ENCODE data around the gene DPEP3.
"Not testable (repeated sequence)": the region's sequence is repeated elsewhere in the genome, so short reads cannot be mapped to it uniquely, and the experiment has no call there.

The DPEP3 gene

DNA sequence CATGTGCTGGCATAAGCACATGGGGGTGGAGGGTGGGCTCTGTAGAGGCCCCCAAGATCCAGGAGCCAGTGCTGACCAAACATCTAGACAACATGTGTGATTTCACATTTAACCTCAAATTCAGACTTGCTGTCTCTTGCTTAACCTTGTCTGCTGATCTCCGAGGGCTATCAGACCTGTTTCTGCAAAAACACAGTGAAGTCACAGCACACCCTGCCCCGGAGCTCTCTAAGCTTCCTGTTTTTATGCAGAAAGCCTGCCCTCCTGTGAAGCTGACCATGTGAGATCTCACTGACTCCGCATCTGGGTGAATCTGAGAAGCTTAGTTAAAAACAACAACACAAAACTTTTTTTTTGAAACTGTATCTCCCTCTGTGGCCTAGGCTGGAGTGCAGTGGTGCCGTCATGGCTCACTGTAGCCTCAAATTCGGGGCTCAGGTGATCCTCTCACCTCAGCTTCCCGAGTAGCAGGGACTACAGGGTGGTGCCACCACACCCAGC is 25.5 kb upstream of the DPEP3 start:
- no peaks in the 10 kb centered on the region for H3K79me2 ChIP-seq (ENCODE audit: control insufficient read depth, insufficient read depth, low read length, unreplicated experiment)
- no peak overlapping the region for H2AFZ ChIP-seq (ENCODE audit: low read length, unreplicated experiment)
- H3K27ac ChIP-seq (ENCODE audit: low read depth, low read length), result no peak overlapping the region
- no peaks in the 10 kb centered on the region for H3K27me3 ChIP-seq (ENCODE audit: insufficient read depth, low read length)
- no peak overlapping the region for H3K4me3 ChIP-seq (ENCODE audit: low read depth, low read length)
- peaks cover 11% of the 10 kb centered on the region for H3K4me1 ChIP-seq (ENCODE audit: control insufficient read depth, insufficient read depth, low read length, unreplicated experiment)
- no peaks in the 10 kb centered on the region for H3K36me3 ChIP-seq (ENCODE audit: insufficient read depth, low read length)

DNA sequence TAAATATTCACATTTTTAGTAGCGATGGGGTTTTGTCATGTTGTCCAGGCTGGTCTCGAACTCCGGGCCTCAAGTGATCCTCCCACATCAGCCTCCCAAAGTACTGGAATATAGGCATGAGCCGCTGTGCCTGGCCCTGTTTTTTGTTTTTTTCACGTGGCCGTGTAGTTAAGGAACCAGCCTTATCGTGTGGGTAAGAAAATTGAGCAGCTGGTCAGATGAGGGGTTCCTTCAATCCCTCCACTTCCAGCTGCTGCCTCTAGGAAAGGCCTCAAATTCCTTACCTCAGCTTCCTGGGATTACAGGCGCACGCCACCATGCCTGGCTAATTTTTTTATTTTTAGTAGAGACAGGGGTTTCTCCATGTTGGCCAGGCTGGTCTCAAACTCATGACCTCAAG is 24.9 kb upstream of the DPEP3 start:
- Histone ChIP-seq H3K36me3 (ENCODE audit: insufficient read depth, low read length) (no peaks in the 10 kb centered on the region), H3K4me3 (ENCODE audit: low read depth, low read length) (no peak overlapping the region), H3K4me1 (ENCODE audit: control insufficient read depth, insufficient read depth, low read length, unreplicated experiment) (peaks cover 15% of the 10 kb centered on the region), H3K27me3 (ENCODE audit: insufficient read depth, low read length) (no peaks in the 10 kb centered on the region), H3K27ac (ENCODE audit: low read depth, low read length) (no peak overlapping the region), H3K79me2 (ENCODE audit: control insufficient read depth, insufficient read depth, low read length, unreplicated experiment) (no peaks in the 10 kb centered on the region), H2AFZ (ENCODE audit: low read length, unreplicated experiment) (no peak overlapping the region)

DNA sequence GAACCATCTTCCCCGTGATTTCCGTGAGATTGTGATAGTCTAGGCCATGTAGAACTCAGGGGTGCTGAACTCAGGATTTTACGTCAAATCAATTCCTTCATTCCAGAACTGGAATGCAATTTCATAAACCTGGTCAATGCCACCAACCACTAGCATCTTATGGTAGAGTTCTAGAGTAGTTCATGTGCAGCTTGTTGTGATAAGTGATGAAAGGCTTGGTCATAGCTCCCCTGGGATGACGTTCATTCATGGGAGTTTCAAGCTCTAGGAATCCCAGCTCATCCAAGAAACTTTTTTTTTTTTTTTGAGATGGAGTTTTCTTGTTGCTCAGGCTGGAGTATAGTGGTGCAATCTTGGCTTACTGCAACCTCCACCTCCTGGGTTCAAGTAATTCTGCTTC is 22.7 kb upstream of the DPEP3 start:
- Histone ChIP-seq H3K27me3 (ENCODE audit: insufficient read depth, low read length) (no peaks in the 10 kb centered on the region), H3K27ac (ENCODE audit: low read depth, low read length) (no peak overlapping the region; the same call in 1 of the 2 replicates), H3K36me3 (ENCODE audit: insufficient read depth, low read length) (no peaks in the 10 kb centered on the region), H2AFZ (ENCODE audit: low read length, unreplicated experiment) (no peak overlapping the region), H3K4me1 (ENCODE audit: control insufficient read depth, insufficient read depth, low read length, unreplicated experiment) (peaks cover 17% of the 10 kb centered on the region), H3K4me3 (ENCODE audit: low read depth, low read length) (no peak overlapping the region), H3K79me2 (ENCODE audit: control insufficient read depth, insufficient read depth, low read length, unreplicated experiment) (no peaks in the 10 kb centered on the region)

DNA sequence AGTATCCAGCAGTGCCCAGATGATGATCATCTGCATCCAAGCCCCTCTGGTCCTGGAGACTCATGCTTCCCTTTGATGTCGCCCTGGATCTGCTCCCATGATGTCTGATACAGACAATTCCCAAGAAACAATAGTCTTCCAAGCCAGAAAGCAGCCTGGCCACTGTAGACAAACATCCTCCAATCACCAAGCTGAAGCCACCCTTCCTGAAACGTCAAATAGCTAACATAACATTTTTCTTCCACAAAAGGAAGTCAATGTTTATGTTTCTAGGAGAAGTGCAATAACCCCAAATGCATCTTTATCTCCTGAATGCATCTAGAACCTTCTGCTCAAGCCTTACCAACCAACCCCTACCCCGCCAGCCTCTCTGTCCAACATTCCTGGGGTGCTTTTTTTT is 20.2 kb upstream of the DPEP3 start:
- Histone ChIP-seq H3K4me3 (ENCODE audit: low read depth, low read length) (no peak overlapping the region), H3K27ac (ENCODE audit: low read depth, low read length) (no peak overlapping the region), H3K27me3 (ENCODE audit: insufficient read depth, low read length) (no peaks in the 10 kb centered on the region), H2AFZ (ENCODE audit: low read length, unreplicated experiment) (no peak overlapping the region), H3K4me1 (ENCODE audit: control insufficient read depth, insufficient read depth, low read length, unreplicated experiment) (peaks cover 18% of the 10 kb centered on the region), H3K79me2 (ENCODE audit: control insufficient read depth, insufficient read depth, low read length, unreplicated experiment) (no peaks in the 10 kb centered on the region), H3K36me3 (ENCODE audit: insufficient read depth, low read length) (no peaks in the 10 kb centered on the region)

DNA sequence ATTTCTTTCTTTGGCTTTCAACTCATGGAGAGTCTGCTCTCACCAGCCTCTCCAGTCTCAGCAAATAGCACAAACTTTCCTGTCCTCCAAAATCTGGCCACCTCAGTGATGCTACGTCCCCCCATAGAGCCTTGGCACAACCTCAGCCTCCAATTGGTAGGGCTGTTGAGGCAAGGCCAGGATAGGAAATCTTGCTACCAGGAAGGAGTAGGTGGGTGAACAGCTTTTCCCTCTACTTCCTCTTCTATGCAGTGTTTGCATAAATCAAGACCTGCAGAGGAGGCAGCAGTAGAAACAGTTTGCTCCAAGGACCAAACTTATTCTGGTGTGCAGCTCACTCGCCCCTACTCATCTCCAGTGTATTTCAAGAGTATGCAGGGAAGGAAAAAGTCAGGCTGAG is 19.7 kb upstream of the DPEP3 start:
- no peaks in the 10 kb centered on the region for H3K36me3 ChIP-seq (ENCODE audit: insufficient read depth, low read length)
- no peak overlapping the region for H3K27ac ChIP-seq (ENCODE audit: low read depth, low read length)
- no peaks in the 10 kb centered on the region for H3K79me2 ChIP-seq (ENCODE audit: control insufficient read depth, insufficient read depth, low read length, unreplicated experiment)
- H2AFZ ChIP-seq (ENCODE audit: low read length, unreplicated experiment), result no peak overlapping the region
- no peak overlapping the region for H3K4me3 ChIP-seq (ENCODE audit: low read depth, low read length)
- no peaks in the 10 kb centered on the region for H3K27me3 ChIP-seq (ENCODE audit: insufficient read depth, low read length)
- H3K4me1 ChIP-seq (ENCODE audit: control insufficient read depth, insufficient read depth, low read length, unreplicated experiment), result peaks cover 21% of the 10 kb centered on the region

DNA sequence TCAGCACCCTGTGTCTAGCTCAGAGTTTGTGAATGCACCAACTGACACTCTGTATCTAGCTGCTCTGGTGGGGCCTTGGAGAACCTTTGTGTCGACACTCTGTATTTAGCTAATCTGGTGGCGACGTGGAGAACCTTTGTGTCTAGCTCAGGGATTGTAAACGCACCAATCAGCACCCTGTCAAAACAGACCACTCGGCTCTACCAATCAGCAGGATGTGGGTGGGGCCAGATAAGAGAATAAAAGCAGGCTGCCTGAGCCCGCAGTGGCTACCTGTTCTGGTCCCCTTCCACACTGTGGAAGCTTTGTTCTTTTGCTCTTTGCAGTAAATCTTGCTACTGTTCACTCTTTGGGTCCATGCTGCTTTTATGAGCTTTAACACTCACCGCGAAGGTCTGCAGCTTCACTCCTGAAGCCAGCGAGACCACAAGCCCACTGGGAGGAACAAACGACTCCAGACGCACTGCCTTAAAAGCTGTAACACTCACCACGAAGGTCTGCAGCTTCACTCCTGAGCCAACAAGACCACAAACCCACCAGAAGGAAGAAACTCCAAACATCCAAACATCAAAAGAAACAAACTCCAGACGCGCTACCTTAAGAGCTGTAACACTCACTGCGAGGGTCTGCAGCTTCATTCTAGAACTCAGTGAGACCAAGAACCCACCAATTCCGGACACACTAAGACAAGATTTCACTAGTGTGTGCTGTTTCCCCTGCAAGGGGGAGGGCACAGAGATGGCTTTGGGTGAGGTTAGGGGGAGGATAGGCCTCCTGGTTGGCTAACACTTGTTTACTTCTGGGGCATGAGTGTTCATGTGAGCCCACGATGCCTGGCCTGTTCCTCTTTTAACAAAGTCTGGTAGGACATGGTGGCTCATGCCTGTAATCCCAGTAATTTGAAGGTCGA is 18.7 kb upstream of the DPEP3 start, which contains the start of gene DPEP2:
Gene DPEP2 (minus strand): TSS at position 706 of the 910 bp plus-strand sequence. CDS start 6,272 bp downstream, outside the sequence.
- H2AFZ ChIP-seq (ENCODE audit: low read length, unreplicated experiment); H3K36me3 ChIP-seq (ENCODE audit: insufficient read depth, low read length); H3K4me3 ChIP-seq (ENCODE audit: low read depth, low read length); H3K27ac ChIP-seq (ENCODE audit: low read depth, low read length); H3K27me3 ChIP-seq (ENCODE audit: insufficient read depth, low read length); H3K79me2 ChIP-seq (ENCODE audit: control insufficient read depth, insufficient read depth, low read length, unreplicated experiment): not testable (repeated sequence)
- H3K4me1 ChIP-seq (ENCODE audit: control insufficient read depth, insufficient read depth, low read length, unreplicated experiment), result peaks cover 21% of the 10 kb centered on the region

DNA sequence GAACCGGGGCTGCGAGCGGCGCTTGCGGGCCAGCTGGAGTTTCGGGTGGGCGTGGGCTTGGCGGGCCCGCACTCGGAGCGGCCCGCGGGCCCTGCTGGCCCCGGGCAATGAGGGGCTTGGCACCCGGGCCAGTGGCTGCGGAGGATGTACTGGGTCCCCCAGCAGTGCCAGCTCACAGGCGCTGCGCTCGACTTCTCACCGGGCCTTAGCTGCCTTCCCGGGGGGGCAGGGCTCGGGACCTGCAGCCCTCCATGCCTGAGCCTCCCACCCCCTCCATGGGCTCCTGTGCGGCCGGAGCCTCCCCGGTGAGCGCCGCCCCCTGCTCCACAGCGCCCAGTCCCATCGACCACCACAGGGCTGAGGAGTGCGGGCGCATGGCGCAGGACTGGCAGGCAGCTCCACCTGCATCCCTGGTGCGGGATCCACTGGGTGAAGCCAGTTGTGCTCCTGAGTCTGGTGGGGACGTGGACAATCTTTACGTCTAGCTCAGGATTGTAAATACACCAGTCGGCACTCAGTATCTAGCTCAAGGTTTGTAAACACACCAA is 18.0 kb upstream of the DPEP3 start:
- H3K36me3 ChIP-seq (ENCODE audit: insufficient read depth, low read length); H3K4me3 ChIP-seq (ENCODE audit: low read depth, low read length); H2AFZ ChIP-seq (ENCODE audit: low read length, unreplicated experiment); H3K27me3 ChIP-seq (ENCODE audit: insufficient read depth, low read length); H3K79me2 ChIP-seq (ENCODE audit: control insufficient read depth, insufficient read depth, low read length, unreplicated experiment); H3K27ac ChIP-seq (ENCODE audit: low read depth, low read length): not testable (repeated sequence)
- peaks cover 23% of the 10 kb centered on the region for H3K4me1 ChIP-seq (ENCODE audit: control insufficient read depth, insufficient read depth, low read length, unreplicated experiment)

GRCh38 chr16:67996666-67997065 is 16.4 kb upstream of the DPEP3 start:
- H2AFZ ChIP-seq (ENCODE audit: low read length, unreplicated experiment), result no peak overlapping the region
- H3K27ac ChIP-seq (ENCODE audit: low read depth, low read length), result no peak overlapping the region
- no peaks in the 10 kb centered on the region for H3K36me3 ChIP-seq (ENCODE audit: insufficient read depth, low read length)
- no peak overlapping the region for H3K4me3 ChIP-seq (ENCODE audit: low read depth, low read length)
- H3K79me2 ChIP-seq (ENCODE audit: control insufficient read depth, insufficient read depth, low read length, unreplicated experiment), result no peaks in the 10 kb centered on the region
- no peaks in the 10 kb centered on the region for H3K27me3 ChIP-seq (ENCODE audit: insufficient read depth, low read length)
- H3K4me1 ChIP-seq (ENCODE audit: control insufficient read depth, insufficient read depth, low read length, unreplicated experiment), result peaks cover 18% of the 10 kb centered on the region

DNA sequence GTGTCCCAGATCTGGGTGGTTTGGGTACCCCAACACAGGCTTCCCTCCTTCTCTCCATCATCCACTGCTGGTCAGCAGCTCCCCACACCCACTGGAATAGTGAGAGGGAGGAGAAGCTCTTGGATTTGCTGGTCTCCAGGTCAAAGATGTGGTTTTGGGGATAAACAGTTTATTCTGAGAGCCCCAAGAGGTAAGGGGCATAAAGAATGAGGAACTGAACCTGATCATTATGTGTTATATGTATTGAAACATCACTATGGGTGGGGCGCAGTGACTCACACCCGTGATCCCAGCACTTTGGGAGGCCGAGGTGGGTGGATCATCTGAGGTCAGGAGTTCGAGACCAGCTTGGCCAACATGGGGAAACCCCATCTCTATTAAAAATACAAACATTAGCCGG is 15.1 kb upstream of the DPEP3 start:
- H3K79me2 ChIP-seq (ENCODE audit: control insufficient read depth, insufficient read depth, low read length, unreplicated experiment), result no peaks in the 10 kb centered on the region
- H3K27me3 ChIP-seq (ENCODE audit: insufficient read depth, low read length), result no peaks in the 10 kb centered on the region
- H3K4me1 ChIP-seq (ENCODE audit: control insufficient read depth, insufficient read depth, low read length, unreplicated experiment), result peaks cover 16% of the 10 kb centered on the region
- no peak overlapping the region for H2AFZ ChIP-seq (ENCODE audit: low read length, unreplicated experiment)
- no peak overlapping the region for H3K4me3 ChIP-seq (ENCODE audit: low read depth, low read length)
- no peak overlapping the region for H3K27ac ChIP-seq (ENCODE audit: low read depth, low read length)
- H3K36me3 ChIP-seq (ENCODE audit: insufficient read depth, low read length), result no peaks in the 10 kb centered on the region

DNA sequence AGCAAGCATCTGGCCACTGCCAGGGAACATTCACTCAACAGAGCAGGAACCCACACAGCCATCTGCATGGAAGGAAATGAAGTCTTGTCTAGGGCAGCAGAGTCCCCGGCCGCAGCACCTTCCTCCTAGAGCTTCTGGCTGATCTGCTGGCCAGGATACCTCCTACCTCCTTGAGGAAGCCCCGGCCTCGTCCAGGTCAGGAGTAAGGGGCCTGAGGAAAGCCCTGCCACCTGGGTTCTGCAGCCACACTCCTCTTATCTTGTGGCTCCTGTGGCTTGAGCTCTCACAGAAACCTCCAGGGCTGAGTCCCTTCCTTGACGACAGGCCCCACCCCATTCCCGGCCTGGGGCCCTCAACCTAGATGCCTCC is 13.7 kb upstream of the DPEP3 start:
- H3K27ac ChIP-seq (ENCODE audit: low read depth, low read length); H3K4me3 ChIP-seq (ENCODE audit: low read depth, low read length); H2AFZ ChIP-seq (ENCODE audit: low read length, unreplicated experiment); H3K27me3 ChIP-seq (ENCODE audit: insufficient read depth, low read length); H3K79me2 ChIP-seq (ENCODE audit: control insufficient read depth, insufficient read depth, low read length, unreplicated experiment); H3K36me3 ChIP-seq (ENCODE audit: insufficient read depth, low read length): not testable (repeated sequence)
- peaks cover 12% of the 10 kb centered on the region for H3K4me1 ChIP-seq (ENCODE audit: control insufficient read depth, insufficient read depth, low read length, unreplicated experiment)

Measured in ACC112 (cell line).